Smooth muscle cell (in vitro differentiated cells): ENCODE data around the gene SUSD1. TPM values are rescaled to one million over a fixed set of nuclear protein-coding genes. Genes with fewer than 3 reads are reported as not detected.
"Not testable (repeated sequence)": the region's sequence is repeated elsewhere in the genome, so short reads cannot be mapped to it uniquely, and the experiment has no call there.

Experiments
- DNase-seq: peaks from one replicate; lab custom pipeline; 2025; ENCODE audit not compliant: unreplicated experiment; lab: John Stamatoyannopoulos, UW
- H2AFZ ChIP-seq: fragments of 200-600 bp; sonication (generic); 2 replicates; pipeline ENCODE4 v1.6.0; 2016; ENCODE audit warnings: antibody characterized with exemption, low read depth, mild to moderate bottlenecking
- H3F3A ChIP-seq: fragments of 200-600 bp; sonication (generic); 2 replicates; pipeline ENCODE4 v1.6.0; 2017; ENCODE audit warnings: antibody characterized with exemption, low read depth
- H3K27ac ChIP-seq: fragments of 200-600 bp; sonication (generic); 2 replicates; pipeline ENCODE4 v1.5.1; 2016; ENCODE audit warnings: low read depth, mild to moderate bottlenecking
- H3K27me3 ChIP-seq: fragments of 200-600 bp; sonication (generic); 2 replicates; pipeline ENCODE4 v1.6.1; 2016; ENCODE audit warnings: low read depth, mild to moderate bottlenecking
- H3K36me3 ChIP-seq: fragments of 200-600 bp; sonication (generic); 2 replicates; pipeline ENCODE4 v1.5.1; 2016; ENCODE audit warnings: low read depth
- H3K4me1 ChIP-seq: fragments of 200-600 bp; sonication (generic); 2 replicates; pipeline ENCODE4 v1.5.1; 2016; ENCODE audit warnings: low read depth
- H3K4me2 ChIP-seq: fragments of 200-600 bp; sonication (generic); 2 replicates; pipeline ENCODE4 v1.6.0; 2016; ENCODE audit warnings: mild to moderate bottlenecking
- H3K4me3 ChIP-seq: fragments of 200-600 bp; sonication (generic); 2 replicates; pipeline ENCODE4 v1.5.1; 2016; ENCODE audit warnings: mild to moderate bottlenecking
- H3K79me2 ChIP-seq: fragments of 200-600 bp; sonication (generic); 2 replicates; pipeline ENCODE4 v1.6.0; 2016; ENCODE audit warnings: low read depth, mild to moderate bottlenecking
- H3K9ac ChIP-seq: fragments of 200-600 bp; sonication (generic); 2 replicates; pipeline ENCODE4 v1.6.0; 2016; ENCODE audit warnings: low read depth
- H3K9me3 ChIP-seq: fragments of 200-600 bp; sonication (generic); replicated peaks from 2 replicates; pipeline ENCODE4 v1.5.1; 2016; ENCODE audit warnings: low read depth
- H4K20me1 ChIP-seq: fragments of 200-600 bp; sonication (generic); 2 replicates; pipeline ENCODE4 v1.6.0; 2016; ENCODE audit warnings: low read depth
- WGBS: methylation state at CpG from one replicate; pipeline ENCODE4 v1.1.7; 2016; ENCODE audit warnings: low lambda C conversion rate; 5-methylcytosine and 5-hydroxymethylcytosine counted together
- polyA plus RNA-seq: library from polyadenylated mRNA; unstranded; fragments of >200 nt; fragmentation: Nextera tagmentation; extraction: Ambion mirVana; gene quantifications from 2 replicates; pipeline ENCODE4 v1.2.1, GENCODE V29; 2016
- total RNA-seq: library from RNA; depleted of rRNA; stranded (reverse); fragments of >200 nt; gene quantifications from 2 replicates; pipeline ENCODE4 v1.2.3, GENCODE V29; 2014
- TF ChIP-seq, protein P1 (sequence below): fragments of 200-600 bp; sonication (generic); IDR thresholded peaks from 2 replicates; pipeline ENCODE4 v1.5.1; 2017; ENCODE audit warnings: borderline replicate concordance, mild to moderate bottlenecking, antibody characterized with exemption; ENCODE audit not compliant: insufficient read depth, poor library complexity, severe bottlenecking

The SUSD1 gene
- total and polyA plus RNA-seq, 2 experiments from 2014 or later = 6.7 to 11.8 TPM

DNA sequence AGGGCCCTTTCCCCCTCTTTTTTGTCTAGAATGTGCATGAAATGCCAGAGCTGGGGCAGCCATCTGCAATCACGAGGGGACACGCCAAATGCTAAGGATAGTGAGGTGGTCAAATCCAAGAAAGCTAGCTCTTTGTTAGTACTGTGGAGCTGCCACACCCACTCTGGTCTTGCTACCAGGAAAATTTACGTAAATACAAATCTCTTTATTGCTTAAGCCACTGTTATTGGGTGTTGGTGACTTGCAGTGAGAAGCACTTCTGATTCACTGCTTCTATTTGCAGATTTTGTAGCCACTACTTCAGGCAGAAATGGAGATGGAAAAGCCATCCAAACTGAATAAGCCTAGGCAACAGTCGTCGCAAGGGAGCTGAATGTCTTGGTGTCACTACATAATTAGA lies 25.6 kb upstream of the SUSD1 start:
- Histone ChIP-seq H2AFZ (no peak overlapping the region), H3K27ac (no peak overlapping the region), H3K9me3 (no peaks in the 10 kb centered on the region), H3K36me3 (no peaks in the 10 kb centered on the region), H3K79me2 (no peaks in the 10 kb centered on the region), H4K20me1 (no peaks in the 10 kb centered on the region), H3K4me2 (no peak overlapping the region), H3K4me1 (no peaks in the 10 kb centered on the region), H3F3A (no peaks in the 10 kb centered on the region), H3K4me3 (no peak overlapping the region), H3K9ac (no peak overlapping the region), H3K27me3 (no peaks in the 10 kb centered on the region)
- TF ChIP-seq, protein P1, sequence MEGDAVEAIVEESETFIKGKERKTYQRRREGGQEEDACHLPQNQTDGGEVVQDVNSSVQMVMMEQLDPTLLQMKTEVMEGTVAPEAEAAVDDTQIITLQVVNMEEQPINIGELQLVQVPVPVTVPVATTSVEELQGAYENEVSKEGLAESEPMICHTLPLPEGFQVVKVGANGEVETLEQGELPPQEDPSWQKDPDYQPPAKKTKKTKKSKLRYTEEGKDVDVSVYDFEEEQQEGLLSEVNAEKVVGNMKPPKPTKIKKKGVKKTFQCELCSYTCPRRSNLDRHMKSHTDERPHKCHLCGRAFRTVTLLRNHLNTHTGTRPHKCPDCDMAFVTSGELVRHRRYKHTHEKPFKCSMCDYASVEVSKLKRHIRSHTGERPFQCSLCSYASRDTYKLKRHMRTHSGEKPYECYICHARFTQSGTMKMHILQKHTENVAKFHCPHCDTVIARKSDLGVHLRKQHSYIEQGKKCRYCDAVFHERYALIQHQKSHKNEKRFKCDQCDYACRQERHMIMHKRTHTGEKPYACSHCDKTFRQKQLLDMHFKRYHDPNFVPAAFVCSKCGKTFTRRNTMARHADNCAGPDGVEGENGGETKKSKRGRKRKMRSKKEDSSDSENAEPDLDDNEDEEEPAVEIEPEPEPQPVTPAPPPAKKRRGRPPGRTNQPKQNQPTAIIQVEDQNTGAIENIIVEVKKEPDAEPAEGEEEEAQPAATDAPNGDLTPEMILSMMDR = no peak
- no peak for DNase-seq
- WGBS = 85% methylated on average over 5 of the region's 5 CpGs

DNA sequence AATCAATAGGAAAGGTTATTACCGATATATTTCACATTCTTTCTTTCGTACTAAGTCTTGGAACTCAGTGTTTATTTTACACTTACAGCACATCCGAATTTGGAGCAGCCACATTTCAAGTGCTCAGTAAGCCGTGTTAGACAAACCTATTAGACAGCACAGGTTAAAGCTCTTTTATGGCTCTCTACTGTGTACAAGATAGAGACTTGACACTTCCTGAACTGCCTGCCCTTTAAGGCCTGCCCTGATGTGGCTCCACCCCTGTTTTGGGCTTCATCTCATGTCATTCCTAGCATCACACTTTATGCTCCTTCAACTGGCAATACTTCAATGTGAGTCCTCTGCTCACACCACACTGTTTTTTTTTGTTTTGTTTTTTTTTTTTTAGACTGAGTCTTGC lies 23.5 kb upstream of the SUSD1 start:
- no peak overlapping the region for H3K9ac ChIP-seq
- TF ChIP-seq, protein P1 = no peak
- no peak overlapping the region for H3K4me3 ChIP-seq
- H2AFZ ChIP-seq = no peak overlapping the region
- H4K20me1 ChIP-seq = no peaks in the 10 kb centered on the region
- no peaks in the 10 kb centered on the region for H3K9me3 ChIP-seq
- H3K36me3 ChIP-seq = no peaks in the 10 kb centered on the region
- 87% methylated on average over 4 of the region's 4 CpGs for WGBS
- no peaks in the 10 kb centered on the region for H3K79me2 ChIP-seq
- H3K4me2 ChIP-seq = no peak overlapping the region
- H3F3A ChIP-seq = no peaks in the 10 kb centered on the region
- no peaks in the 10 kb centered on the region for H3K27me3 ChIP-seq
- no peak overlapping the region for H3K27ac ChIP-seq
- no peaks in the 10 kb centered on the region for H3K4me1 ChIP-seq
- no peak for DNase-seq

DNA sequence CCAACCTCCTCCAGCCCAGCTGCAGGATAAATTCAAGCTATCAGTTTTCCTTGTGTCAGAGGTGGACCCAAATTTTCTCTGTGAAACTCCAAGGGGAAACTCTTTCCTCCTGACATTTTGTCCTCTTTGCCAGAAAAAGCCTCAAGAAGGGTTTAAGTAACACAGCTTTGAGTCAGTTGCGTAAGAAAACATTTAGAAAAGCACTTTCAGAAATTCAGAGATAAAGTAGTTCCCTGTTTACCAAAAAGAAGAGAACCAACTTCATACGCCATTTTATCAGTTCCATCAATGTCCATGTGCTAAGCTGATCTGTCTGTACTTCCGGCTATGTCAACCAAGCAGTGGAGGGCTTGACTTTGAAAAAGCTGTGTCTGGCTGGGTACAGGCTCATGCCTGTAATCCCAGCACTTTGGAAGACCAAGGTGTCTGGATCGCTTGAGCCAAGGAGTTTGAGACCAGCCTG lies 19.9 kb upstream of the SUSD1 start:
- no peak overlapping the region for H3K27ac ChIP-seq
- no peaks in the 10 kb centered on the region for H4K20me1 ChIP-seq
- no peak overlapping the region for H2AFZ ChIP-seq
- H3K4me1 ChIP-seq = no peaks in the 10 kb centered on the region
- 60% methylated on average over 4 of the region's 4 CpGs for WGBS
- DNase-seq = no peak
- no peak overlapping the region for H3K9ac ChIP-seq
- H3K9me3 ChIP-seq = no peaks in the 10 kb centered on the region
- H3K4me3 ChIP-seq = no peak overlapping the region
- no peaks in the 10 kb centered on the region for H3K36me3 ChIP-seq
- no peak overlapping the region for H3K4me2 ChIP-seq
- no peaks in the 10 kb centered on the region for H3K27me3 ChIP-seq
- H3K79me2 ChIP-seq = no peaks in the 10 kb centered on the region
- H3F3A ChIP-seq = no peaks in the 10 kb centered on the region
- TF ChIP-seq, protein P1 = no peak

DNA sequence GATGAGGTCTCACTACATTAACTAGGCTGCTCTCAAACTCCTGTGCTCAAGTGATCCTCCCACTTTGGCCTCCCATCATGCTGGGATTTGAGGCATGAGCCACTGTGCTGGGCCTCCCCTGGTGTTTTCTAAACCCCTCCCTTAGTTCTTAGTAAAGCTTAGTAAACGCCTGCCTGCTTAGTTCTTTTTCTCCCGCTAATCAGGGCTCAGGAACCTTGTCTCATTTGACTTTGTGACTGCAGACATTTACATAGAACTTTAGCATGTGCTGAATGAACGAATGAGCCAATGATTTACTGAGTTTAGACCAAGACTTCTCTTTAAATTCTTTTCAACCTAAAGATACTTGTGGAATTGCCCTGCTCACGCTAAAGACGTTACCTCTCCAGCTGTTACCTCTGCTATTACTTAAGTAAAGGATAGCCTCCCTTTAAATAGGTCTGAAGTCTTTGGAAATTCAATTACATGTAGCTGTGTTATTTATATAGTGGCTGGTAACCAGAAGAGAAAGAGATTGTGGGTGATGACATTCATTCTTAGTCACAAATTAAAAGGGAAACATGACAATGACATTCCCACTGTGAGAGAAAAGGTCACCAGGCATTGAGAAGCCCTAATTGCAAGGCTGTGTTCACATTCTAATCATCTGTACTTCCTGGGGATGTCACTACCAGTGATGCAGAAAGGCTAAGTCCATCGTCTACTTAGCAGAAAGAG lies 18.6 kb upstream of the SUSD1 start:
- H3F3A ChIP-seq = no peaks in the 10 kb centered on the region
- DNase-seq = no peak
- no peaks in the 10 kb centered on the region for H3K79me2 ChIP-seq
- no peak overlapping the region for H3K4me2 ChIP-seq
- no peaks in the 10 kb centered on the region for H3K9me3 ChIP-seq
- H3K4me3 ChIP-seq = no peak overlapping the region
- no peaks in the 10 kb centered on the region for H3K36me3 ChIP-seq
- no peak overlapping the region for H2AFZ ChIP-seq
- H3K27ac ChIP-seq = no peak overlapping the region
- TF ChIP-seq, protein P1 = no peak
- H3K4me1 ChIP-seq = no peaks in the 10 kb centered on the region
- 61% methylated on average over 6 of the region's 6 CpGs for WGBS
- no peaks in the 10 kb centered on the region for H4K20me1 ChIP-seq
- no peaks in the 10 kb centered on the region for H3K27me3 ChIP-seq
- H3K9ac ChIP-seq = no peak overlapping the region

DNA sequence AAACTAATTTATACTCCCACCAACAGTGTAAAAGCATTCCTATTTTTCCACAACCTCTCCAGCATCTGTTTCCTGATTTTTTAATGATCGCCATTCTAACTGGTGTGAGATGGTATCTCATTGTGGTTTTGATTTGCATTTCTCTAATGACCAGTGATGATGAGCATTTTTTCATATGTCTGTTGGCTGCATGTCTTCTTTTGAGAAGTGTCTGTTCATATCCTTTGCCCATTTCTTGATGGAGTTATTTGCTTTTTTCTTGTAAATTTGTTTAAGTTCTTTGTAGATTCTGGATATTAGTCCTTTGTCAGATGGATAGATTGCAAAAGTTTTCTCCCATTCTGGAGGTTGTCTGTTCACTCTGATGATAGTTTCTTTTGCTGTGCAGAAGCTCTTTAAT lies 15.2 kb upstream of the SUSD1 start:
- not testable (repeated sequence) for H2AFZ ChIP-seq, H4K20me1 ChIP-seq, H3K4me3 ChIP-seq, H3K9me3 ChIP-seq, DNase-seq, H3K79me2 ChIP-seq, H3K36me3 ChIP-seq, H3K27ac ChIP-seq, H3K27me3 ChIP-seq, H3K9ac ChIP-seq, H3F3A ChIP-seq, H3K4me1 ChIP-seq, H3K4me2 ChIP-seq
- WGBS = 100% methylated on average over 1 of the region's 1 CpG
